Gastrocnemius medialis (tissue), 4 donors: ENCODE results near the gene TP53AIP1. TPM values are rescaled to one million over a fixed set of nuclear protein-coding genes. Genes with fewer than 3 reads are reported as not detected.

Experiments
- ATAC-seq, 2 donors: fragments of 150-250 bp; one replicate each; pipeline ENCODE4 v1.9.1; 2016
- DNase-seq, 2 donors: peaks; one replicate each; pipeline ENCODE4 v3.0.0-alpha.2; 2019
- H3K27ac ChIP-seq, 4 donors: fragments of 200-600 bp; sonication (generic); 1 replicate in 1 of 4; 2 replicates in 3 of 4; pipeline ENCODE4 v1.5.1; 2016 to 2018; ENCODE audit warnings: mild to moderate bottlenecking in 2 of 4, moderate library complexity in 1 of 4
- H3K27me3 ChIP-seq, 3 donors: fragments of 200-600 bp; sonication (generic) in 2 of 3; 1 replicate in 1 of 3; 2 replicates in 2 of 3; pipeline versions ENCODE4 v1.5.1 to v1.6.0; 2016 to 2019; ENCODE audit warnings: mild to moderate bottlenecking in 1 of 3, moderate library complexity in 1 of 3
- H3K36me3 ChIP-seq, 2 donors: fragments of 200-600 bp; sonication (generic) in 1 of 2; one replicate each; pipeline ENCODE4 v1.5.1; 2017 to 2018
- H3K4me1 ChIP-seq, 2 donors: fragments of 200-600 bp; sonication (generic) in 1 of 2; one replicate each; pipeline ENCODE4 v1.5.1; 2016 to 2017; ENCODE audit warnings: mild to moderate bottlenecking in 2 of 2
- H3K4me3 ChIP-seq, 4 donors: fragments of 200-600 bp; sonication (generic) in 3 of 4; 1 replicate in 1 of 4; 2 replicates in 3 of 4; pipeline ENCODE4 v1.5.1; 2016 to 2019; ENCODE audit warnings: mild to moderate bottlenecking in 2 of 4
- H3K9me3 ChIP-seq, 3 donors: fragments of 200-600 bp; sonication (generic) in 2 of 3; 1 replicate in 1 of 3; 2 replicates in 2 of 3; pipeline ENCODE4 v1.5.1; 2016 to 2019
- POLR2A ChIP-seq, 2 donors: fragments of 450-650 bp; IDR thresholded peaks; one replicate each; pipeline ENCODE4 v1.6.1; 2017; ENCODE audit warnings: antibody characterized with exemption in 2 of 2, mild to moderate bottlenecking in 2 of 2, moderate library complexity in 2 of 2
- in situ Hi-C, 4 donors: fragments of 200-750 bp; cut with MboI; loops; one replicate each; pipeline versions ENCODE4 v1.15.0 to v1.8.0; 2017; ENCODE audit warnings: low sequenced_read_pairs in 4 of 4
- intact Hi-C: fragments of 100-400 bp; cut with DNase I; formaldehyde crosslinking; loops from one replicate; pipeline ENCODE4 v1.15.1; 2023; ENCODE audit warnings: low total_unique reads
- total RNA-seq, 4 donors: library from RNA; depleted of rRNA; stranded (reverse); fragments of >200 nt; gene quantifications; one replicate each; pipeline versions ENCODE4 v1.1.0 to v1.2.3, GENCODE V29; 2016
- TF ChIP-seq, protein P1 (sequence below), 5 experiments: fragments of 450-650 bp in 3 of 5; fragments of 200-600 bp in 2 of 5; sonication (generic) in 2 of 5; IDR thresholded peaks in 4 of 5; conservative IDR thresholded peaks in 1 of 5; 1 replicate in 4 of 5; 2 replicates in 1 of 5; pipeline ENCODE4 v1.5.1; 2016 to 2019; ENCODE audit warnings: antibody characterized with exemption in 5 of 5, mild to moderate bottlenecking in 3 of 5, moderate library complexity in 3 of 5

The TP53AIP1 gene
- total RNA-seq, 4 donors from 2014 or later = not detected

- H3K4me1 ChIP-seq = no peaks in the 10 kb centered on the region
- TF ChIP-seq, protein P1, sequence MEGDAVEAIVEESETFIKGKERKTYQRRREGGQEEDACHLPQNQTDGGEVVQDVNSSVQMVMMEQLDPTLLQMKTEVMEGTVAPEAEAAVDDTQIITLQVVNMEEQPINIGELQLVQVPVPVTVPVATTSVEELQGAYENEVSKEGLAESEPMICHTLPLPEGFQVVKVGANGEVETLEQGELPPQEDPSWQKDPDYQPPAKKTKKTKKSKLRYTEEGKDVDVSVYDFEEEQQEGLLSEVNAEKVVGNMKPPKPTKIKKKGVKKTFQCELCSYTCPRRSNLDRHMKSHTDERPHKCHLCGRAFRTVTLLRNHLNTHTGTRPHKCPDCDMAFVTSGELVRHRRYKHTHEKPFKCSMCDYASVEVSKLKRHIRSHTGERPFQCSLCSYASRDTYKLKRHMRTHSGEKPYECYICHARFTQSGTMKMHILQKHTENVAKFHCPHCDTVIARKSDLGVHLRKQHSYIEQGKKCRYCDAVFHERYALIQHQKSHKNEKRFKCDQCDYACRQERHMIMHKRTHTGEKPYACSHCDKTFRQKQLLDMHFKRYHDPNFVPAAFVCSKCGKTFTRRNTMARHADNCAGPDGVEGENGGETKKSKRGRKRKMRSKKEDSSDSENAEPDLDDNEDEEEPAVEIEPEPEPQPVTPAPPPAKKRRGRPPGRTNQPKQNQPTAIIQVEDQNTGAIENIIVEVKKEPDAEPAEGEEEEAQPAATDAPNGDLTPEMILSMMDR (IDR thresholded peaks at IDR 0.05 in 4 of 5, conservative IDR thresholded peaks at IDR 0.05 in 1 of 5) = no peak
- H3K27me3 ChIP-seq = no peaks in the 10 kb centered on the region
- intact Hi-C loops (no loop called here), in situ Hi-C loops (loop anchor here in 1 of 4 donors (25.0 kb wide), 1 partner anchor 98 kb away; no protein-coding TSS in a partner anchor)
- H3K4me3 ChIP-seq = no peak overlapping the region
- no peaks in the 10 kb centered on the region for H3K36me3 ChIP-seq
- no peaks in the 10 kb centered on the region for H3K9me3 ChIP-seq
- DNase-seq (no peak), ATAC-seq (no peak)
- no peak overlapping the region for H3K27ac ChIP-seq
Measured at GRCh38 chr11:128914216-128915148, 28.2 kb downstream of the TP53AIP1 start.

GRCh38 chr11:128913806-128914205, 28.9 kb downstream of the TP53AIP1 start:
- DNase-seq (no peak), ATAC-seq (no peak)
- Histone ChIP-seq H3K4me3 (no peak overlapping the region), H3K4me1 (peaks cover 0 to 2% of the 10 kb centered on the region in 2 donors), H3K27ac (no peak overlapping the region), H3K9me3 (no peaks in the 10 kb centered on the region), H3K27me3 (peaks cover 0 to under 1% (median 0%) of the 10 kb centered on the region in 3 donors), H3K36me3 (no peaks in the 10 kb centered on the region)
- intact Hi-C loops (no loop called here), in situ Hi-C loops (loop anchor here in 1 of 4 donors (25.0 kb wide), 1 partner anchor 98 kb away; no protein-coding TSS in a partner anchor)
- TF ChIP-seq, protein P1 (IDR thresholded peaks at IDR 0.05 in 4 of 5, conservative IDR thresholded peaks at IDR 0.05 in 1 of 5) = no peak

- in situ Hi-C loops (loop anchor here in 1 of 4 donors (25.0 kb wide), 1 partner anchor 101 kb away; no protein-coding TSS in a partner anchor), intact Hi-C loops (no loop called here)
- Histone ChIP-seq H3K27ac (no peak overlapping the region), H3K9me3 (no peaks in the 10 kb centered on the region), H3K4me3 (no peak overlapping the region), H3K27me3 (peaks cover 13 to 18% (median 16%) of the 10 kb centered on the region in 3 donors), H3K4me1 (peaks cover 0 to 10% of the 10 kb centered on the region in 2 donors), H3K36me3 (no peaks in the 10 kb centered on the region)
- no peak for DNase-seq
- no peak for ATAC-seq
- TF ChIP-seq, protein P1 (IDR thresholded peaks at IDR 0.05 in 4 of 5, conservative IDR thresholded peaks at IDR 0.05 in 1 of 5) = no peak
- TF ChIP-seq POLR2A (IDR thresholded peaks at IDR 0.05) = no peak
Measured at GRCh38 chr11:128911701-128912100, 31.0 kb downstream of the TP53AIP1 start.

DNA sequence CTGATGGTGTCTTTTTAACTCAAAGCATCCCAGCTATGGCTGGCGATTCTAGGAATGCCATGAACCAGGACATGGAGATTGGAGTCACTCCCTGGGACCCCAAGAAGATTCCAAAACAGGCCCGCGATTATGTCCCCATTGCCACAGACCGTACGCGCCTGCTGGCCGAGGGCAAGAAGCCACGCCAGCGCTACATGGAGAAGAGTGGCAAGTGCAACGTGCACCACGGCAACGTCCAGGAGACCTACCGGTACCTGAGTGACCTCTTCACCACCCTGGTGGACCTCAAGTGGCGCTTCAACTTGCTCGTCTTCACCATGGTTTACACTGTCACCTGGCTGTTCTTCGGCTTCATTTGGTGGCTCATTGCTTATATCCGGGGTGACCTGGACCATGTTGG, 31.4 kb downstream of the TP53AIP1 start:
- Histone ChIP-seq H3K27me3 (peaks cover 18 to 23% (median 20%) of the 10 kb centered on the region in 3 donors), H3K36me3 (no peaks in the 10 kb centered on the region), H3K9me3 (no peaks in the 10 kb centered on the region), H3K27ac (no peak overlapping the region), H3K4me1 (peaks cover 0 to 10% of the 10 kb centered on the region in 2 donors), H3K4me3 (no peak overlapping the region)
- DNase-seq = no peak
- in situ Hi-C loops (loop anchor here in 1 of 4 donors (25.0 kb wide), 1 partner anchor 101 kb away; no protein-coding TSS in a partner anchor), intact Hi-C loops (no loop called here)
- no peak for ATAC-seq
- TF ChIP-seq, protein P1 (IDR thresholded peaks at IDR 0.05 in 4 of 5, conservative IDR thresholded peaks at IDR 0.05 in 1 of 5) = no peak
- TF ChIP-seq POLR2A (IDR thresholded peaks at IDR 0.05) = no peak
